ENCODE measurements around the gene TLL2.

Gene TLL2

DNA sequence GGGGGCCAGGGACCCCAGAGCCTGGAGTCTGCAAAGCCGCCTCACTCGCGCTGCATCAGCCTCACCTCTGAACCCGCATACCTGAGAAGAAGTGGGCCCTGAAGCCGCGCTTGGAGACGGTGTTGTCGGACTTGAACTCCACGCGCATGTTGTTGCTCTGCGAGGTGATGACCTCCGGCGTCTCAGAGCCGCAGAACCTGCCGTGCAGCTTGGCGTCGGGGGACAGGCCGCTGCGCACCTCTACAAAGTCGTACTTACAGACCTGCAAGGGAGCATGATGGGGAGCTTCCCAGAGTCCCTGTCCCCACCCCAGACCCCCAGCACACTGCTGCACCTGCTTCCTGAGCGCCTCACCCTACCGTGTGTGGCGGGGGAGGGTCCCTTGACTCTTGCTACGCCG, 129.2 kb downstream of the TLL2 start:
- TF ChIP-seq, protein P1, sequence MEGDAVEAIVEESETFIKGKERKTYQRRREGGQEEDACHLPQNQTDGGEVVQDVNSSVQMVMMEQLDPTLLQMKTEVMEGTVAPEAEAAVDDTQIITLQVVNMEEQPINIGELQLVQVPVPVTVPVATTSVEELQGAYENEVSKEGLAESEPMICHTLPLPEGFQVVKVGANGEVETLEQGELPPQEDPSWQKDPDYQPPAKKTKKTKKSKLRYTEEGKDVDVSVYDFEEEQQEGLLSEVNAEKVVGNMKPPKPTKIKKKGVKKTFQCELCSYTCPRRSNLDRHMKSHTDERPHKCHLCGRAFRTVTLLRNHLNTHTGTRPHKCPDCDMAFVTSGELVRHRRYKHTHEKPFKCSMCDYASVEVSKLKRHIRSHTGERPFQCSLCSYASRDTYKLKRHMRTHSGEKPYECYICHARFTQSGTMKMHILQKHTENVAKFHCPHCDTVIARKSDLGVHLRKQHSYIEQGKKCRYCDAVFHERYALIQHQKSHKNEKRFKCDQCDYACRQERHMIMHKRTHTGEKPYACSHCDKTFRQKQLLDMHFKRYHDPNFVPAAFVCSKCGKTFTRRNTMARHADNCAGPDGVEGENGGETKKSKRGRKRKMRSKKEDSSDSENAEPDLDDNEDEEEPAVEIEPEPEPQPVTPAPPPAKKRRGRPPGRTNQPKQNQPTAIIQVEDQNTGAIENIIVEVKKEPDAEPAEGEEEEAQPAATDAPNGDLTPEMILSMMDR (IDR thresholded peaks at IDR 0.05; ENCODE audit: control insufficient read depth, extremely low read depth, insufficient read depth), result no peak
- no peak overlapping the region for H3K4me3 ChIP-seq (ENCODE audit: low read depth, low read length)
- no peak for DNase-seq (ENCODE audit: low read depth)

DNA sequence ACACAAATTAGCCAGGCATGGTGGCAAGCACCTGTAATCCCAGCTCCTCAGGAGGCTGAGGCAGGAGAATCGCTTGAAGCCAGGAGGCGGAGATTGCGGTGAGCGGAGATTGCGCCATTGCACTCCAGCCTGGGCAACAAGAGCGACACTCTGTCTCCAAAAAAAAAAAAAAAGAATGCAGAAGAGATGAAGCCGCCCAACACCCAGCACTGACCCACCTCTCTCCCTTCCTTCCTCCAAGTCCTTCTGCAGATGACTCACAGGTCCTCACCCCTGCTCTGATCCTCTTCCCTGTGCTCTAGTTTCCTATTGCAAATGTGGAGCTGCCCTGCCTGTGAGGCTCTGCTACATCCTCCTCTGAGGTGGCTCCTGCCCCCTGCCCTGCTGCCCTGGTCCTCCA, 132.9 kb downstream of the TLL2 start:
- TF ChIP-seq, protein P1 (IDR thresholded peaks at IDR 0.05; ENCODE audit: control insufficient read depth, extremely low read depth, insufficient read depth), result no peak
- H3K4me3 ChIP-seq (ENCODE audit: low read depth, low read length), result no peak overlapping the region
- no peak for DNase-seq (ENCODE audit: low read depth)

DNA sequence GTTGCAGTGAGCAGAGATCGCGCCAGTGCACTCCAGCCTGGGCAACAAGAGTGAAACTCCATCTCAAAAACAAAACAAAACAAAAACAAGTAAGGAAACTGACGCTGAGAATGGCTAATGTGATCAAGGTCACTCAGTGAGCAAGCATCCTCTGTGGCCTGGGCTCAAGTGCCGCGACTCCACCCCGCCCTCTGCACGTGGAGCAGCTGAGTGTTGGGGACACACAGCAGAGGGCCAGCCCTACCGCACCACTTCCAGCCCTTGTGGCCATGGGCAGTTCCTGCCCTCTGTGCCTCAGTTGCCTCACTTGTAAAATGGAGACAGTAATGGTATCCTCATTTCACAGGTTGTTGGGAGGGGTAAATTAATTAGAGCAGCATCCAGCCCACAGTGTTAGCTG, 134.0 kb downstream of the TLL2 start:
- H3K4me3 ChIP-seq (ENCODE audit: low read depth, low read length), result no peak overlapping the region
- TF ChIP-seq, protein P1 (IDR thresholded peaks at IDR 0.05; ENCODE audit: control insufficient read depth, extremely low read depth, insufficient read depth), result no peak
- DNase-seq (ENCODE audit: low read depth), result no peak

DNA sequence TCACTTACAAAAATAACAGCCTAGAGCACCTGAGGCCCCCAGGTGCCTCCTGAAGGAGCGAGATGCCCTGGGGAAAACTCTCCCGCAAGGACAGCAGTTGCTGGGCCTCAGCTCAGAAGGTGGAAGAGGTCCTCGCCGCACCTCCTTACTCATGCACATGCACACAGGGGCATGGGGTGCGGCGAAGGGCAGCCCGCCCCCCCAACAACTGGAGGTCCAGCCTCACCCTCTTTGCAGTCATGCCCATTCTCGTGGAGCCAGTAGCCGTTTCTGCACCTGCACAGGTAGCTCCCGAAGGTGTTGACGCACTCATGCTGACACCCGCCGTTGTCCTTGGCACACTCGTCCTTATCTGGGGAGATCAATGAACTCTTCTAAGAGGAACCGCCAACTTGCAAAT, 135.0 kb downstream of the TLL2 start:
- TF ChIP-seq, protein P1 (IDR thresholded peaks at IDR 0.05; ENCODE audit: control insufficient read depth, extremely low read depth, insufficient read depth), result no peak
- DNase-seq (ENCODE audit: low read depth), result no peak
- H3K4me3 ChIP-seq (ENCODE audit: low read depth, low read length), result no peak overlapping the region

DNA sequence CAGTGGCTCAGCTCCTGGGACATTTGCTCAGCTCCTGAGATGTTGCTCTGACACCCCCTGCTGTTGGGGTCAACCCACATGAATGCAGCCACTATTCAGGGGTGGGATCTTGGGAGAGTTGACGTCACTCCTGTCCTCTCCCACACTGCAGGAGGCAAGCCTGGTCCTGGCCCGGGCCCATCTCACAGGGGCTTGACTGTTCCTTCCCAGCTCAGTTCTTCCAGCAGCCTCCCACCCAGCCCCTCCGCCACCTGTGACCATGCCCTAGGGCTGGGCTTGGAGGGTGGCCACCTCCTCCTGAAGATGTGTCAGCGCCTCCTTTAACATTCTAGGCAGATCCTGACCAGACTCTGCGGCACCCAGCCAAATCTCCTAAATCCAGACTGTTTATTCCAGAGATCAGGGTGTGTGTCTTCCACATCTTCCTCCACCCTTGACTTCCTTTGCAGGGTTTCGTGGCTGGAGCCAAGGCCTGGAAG, 135.9 kb downstream of the TLL2 start:
- TF ChIP-seq, protein P1 (IDR thresholded peaks at IDR 0.05; ENCODE audit: control insufficient read depth, extremely low read depth, insufficient read depth), result no peak
- H3K4me3 ChIP-seq (ENCODE audit: low read depth, low read length), result no peak overlapping the region
- no peak for DNase-seq (ENCODE audit: low read depth)

DNA sequence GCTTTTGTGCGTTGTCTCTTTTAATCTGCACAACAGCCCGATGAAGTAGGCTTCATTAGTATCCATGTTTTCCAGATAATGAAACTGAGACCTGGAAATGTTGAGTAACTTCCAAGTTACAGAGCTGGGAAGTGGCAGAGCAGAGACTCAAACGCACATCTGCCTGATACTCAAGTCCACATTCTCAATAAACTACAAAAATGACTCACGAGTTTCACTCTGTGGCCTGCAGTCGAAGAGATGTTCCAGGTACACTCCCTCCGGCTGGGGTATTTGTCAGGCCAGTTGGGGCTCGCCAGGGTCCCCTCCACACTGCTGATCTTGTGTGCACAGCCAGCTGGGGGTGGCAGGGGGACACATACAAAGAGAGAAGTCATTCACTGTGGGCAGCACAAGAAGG, 137.2 kb downstream of the TLL2 start:
- no peak overlapping the region for H3K4me3 ChIP-seq (ENCODE audit: low read depth, low read length)
- DNase-seq (ENCODE audit: low read depth), result no peak
- TF ChIP-seq, protein P1 (IDR thresholded peaks at IDR 0.05; ENCODE audit: control insufficient read depth, extremely low read depth, insufficient read depth), result no peak
